ENCODE results near the gene NRROS.

- TF ChIP-seq, protein P1, sequence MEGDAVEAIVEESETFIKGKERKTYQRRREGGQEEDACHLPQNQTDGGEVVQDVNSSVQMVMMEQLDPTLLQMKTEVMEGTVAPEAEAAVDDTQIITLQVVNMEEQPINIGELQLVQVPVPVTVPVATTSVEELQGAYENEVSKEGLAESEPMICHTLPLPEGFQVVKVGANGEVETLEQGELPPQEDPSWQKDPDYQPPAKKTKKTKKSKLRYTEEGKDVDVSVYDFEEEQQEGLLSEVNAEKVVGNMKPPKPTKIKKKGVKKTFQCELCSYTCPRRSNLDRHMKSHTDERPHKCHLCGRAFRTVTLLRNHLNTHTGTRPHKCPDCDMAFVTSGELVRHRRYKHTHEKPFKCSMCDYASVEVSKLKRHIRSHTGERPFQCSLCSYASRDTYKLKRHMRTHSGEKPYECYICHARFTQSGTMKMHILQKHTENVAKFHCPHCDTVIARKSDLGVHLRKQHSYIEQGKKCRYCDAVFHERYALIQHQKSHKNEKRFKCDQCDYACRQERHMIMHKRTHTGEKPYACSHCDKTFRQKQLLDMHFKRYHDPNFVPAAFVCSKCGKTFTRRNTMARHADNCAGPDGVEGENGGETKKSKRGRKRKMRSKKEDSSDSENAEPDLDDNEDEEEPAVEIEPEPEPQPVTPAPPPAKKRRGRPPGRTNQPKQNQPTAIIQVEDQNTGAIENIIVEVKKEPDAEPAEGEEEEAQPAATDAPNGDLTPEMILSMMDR (conservative IDR thresholded peaks at IDR 0.05; ENCODE audit: low read depth, low read length): no peak
- no peak for TF ChIP-seq EZH2 (IDR thresholded peaks at IDR 0.05; ENCODE audit: borderline replicate concordance, low read depth, low read length, poor library complexity, severe bottlenecking)
Observed at GRCh38 chr3:196599734-196600128, 39.8 kb upstream of the NRROS start.

All from A673 (cell line).